Uterus (tissue), 2 donors: ENCODE measurements around the gene TMEM94.

Source experiments
- POLR2A ChIP-seq, 2 donors: fragments of 450-650 bp; IDR thresholded peaks; one replicate each; pipeline ENCODE4 v1.6.1; 2016; ENCODE audit warnings: antibody characterized with exemption in 2 of 2, mild to moderate bottlenecking in 1 of 2, moderate library complexity in 1 of 2
- TF ChIP-seq, protein P1 (sequence below), 4 experiments: fragments of 200-600 bp in 2 of 4; fragments of 450-650 bp in 2 of 4; sonication (generic) in 2 of 4; IDR thresholded peaks; one replicate each; pipeline ENCODE4 v1.5.1; 2016 to 2019; ENCODE audit warnings: antibody characterized with exemption in 4 of 4, mild to moderate bottlenecking in 2 of 4, moderate library complexity in 1 of 4

DNA sequence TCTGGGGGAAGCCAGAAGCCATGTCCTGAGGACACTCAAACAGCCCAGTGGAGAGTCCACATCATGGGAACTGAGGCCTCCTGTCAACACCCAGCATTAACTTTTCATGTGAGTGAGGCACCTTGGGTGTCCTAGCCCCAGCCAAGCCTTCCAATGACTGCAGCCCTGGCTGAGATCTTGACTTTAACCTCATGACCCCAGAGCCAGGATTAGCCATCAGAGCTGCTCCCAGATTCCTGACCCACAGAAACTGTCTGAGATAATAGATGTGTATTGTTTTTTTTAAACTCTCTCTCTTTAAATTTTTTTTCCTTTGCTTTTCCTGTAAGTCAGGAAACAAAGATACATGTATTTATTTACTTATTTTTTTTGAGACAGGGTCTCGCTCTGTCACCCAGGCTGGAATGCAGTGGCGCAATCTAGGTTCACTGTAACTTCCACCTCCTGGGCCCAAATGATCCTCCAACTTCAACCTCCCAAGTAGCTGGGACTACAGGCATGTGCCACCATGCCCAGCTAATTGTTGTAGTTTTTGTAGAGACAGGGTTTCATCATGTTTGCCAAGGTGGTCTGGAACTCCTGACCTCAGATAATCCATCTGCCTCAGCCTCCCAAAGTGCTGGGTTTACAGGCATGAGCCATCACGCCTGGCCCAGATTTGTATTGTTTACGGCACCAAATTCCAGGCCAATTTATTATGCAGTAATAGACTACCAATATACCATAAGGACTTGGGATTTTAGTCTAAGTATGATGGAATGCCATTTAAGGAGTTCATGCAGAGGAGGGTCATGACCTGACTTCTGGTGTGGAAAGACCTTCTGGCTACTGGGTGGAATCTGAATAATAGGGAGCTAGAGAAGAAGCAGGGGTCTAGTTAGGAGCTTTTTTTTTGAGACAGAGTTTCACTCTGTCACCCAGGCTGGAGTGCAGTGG, 14.0 kb upstream of the TMEM94 start:
- TF ChIP-seq POLR2A (IDR thresholded peaks at IDR 0.05), result no peak
- TF ChIP-seq, protein P1, sequence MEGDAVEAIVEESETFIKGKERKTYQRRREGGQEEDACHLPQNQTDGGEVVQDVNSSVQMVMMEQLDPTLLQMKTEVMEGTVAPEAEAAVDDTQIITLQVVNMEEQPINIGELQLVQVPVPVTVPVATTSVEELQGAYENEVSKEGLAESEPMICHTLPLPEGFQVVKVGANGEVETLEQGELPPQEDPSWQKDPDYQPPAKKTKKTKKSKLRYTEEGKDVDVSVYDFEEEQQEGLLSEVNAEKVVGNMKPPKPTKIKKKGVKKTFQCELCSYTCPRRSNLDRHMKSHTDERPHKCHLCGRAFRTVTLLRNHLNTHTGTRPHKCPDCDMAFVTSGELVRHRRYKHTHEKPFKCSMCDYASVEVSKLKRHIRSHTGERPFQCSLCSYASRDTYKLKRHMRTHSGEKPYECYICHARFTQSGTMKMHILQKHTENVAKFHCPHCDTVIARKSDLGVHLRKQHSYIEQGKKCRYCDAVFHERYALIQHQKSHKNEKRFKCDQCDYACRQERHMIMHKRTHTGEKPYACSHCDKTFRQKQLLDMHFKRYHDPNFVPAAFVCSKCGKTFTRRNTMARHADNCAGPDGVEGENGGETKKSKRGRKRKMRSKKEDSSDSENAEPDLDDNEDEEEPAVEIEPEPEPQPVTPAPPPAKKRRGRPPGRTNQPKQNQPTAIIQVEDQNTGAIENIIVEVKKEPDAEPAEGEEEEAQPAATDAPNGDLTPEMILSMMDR (IDR thresholded peaks at IDR 0.05), result no peak
